Natural killer cell treated with Interleukin-12 subunit alpha and Interleukin-12 subunit beta and Interleukin-15 and Interleukin-18, amount 100 ng/mL, for 72 hours (primary cell): ENCODE results near the gene RBBP8. TPM values are rescaled to one million over a fixed set of nuclear protein-coding genes. Genes with fewer than 3 reads are reported as not detected.

Experiments used
- ATAC-seq, 2 donors: fragments of 150-1000 bp; cut with Tn5 transposase in 1 of 2; sonication (Bioruptor Pico), chemical (Tn5 transposase) in 1 of 2; 2 replicates each; pipeline ENCODE4 v1.10.0; 2021
- DNase-seq: peaks from one replicate; pipeline ENCODE4 v3.0.0; 2022; ENCODE audit warnings: low spot score
- H3K27ac Mint-ChIP-seq, 2 donors: 1 replicate in 1 of 2; 2 replicates in 1 of 2; pipeline ENCODE4 v1.8.0; 2022; ENCODE audit warnings: mixed read lengths in 2 of 2, mild to moderate bottlenecking in 1 of 2, moderate library complexity in 1 of 2
- H3K27me3 Mint-ChIP-seq, 2 donors: 1 replicate in 1 of 2; 2 replicates in 1 of 2; pipeline ENCODE4 v1.8.0; 2022; ENCODE audit warnings: mixed read lengths in 2 of 2
- H3K36me3 Mint-ChIP-seq: one replicate; pipeline ENCODE4 v1.8.0; 2022; ENCODE audit warnings: mixed read lengths
- H3K4me1 Mint-ChIP-seq, 2 donors: 1 replicate in 1 of 2; 2 replicates in 1 of 2; pipeline ENCODE4 v1.8.0; 2022; ENCODE audit warnings: low read depth in 2 of 2, mixed read lengths in 2 of 2, mild to moderate bottlenecking in 1 of 2
- H3K4me3 Mint-ChIP-seq: one replicate; pipeline ENCODE4 v1.8.0; 2022; ENCODE audit warnings: mixed read lengths
- H3K9me3 Mint-ChIP-seq: 2 replicates; pipeline ENCODE4 v1.8.0; 2022; ENCODE audit warnings: mixed read lengths
- total RNA-seq, 2 donors: library from RNA; stranded (reverse); gene quantifications; one replicate each; pipeline ENCODE4 v1.2.3, GENCODE V29; 2022

RBBP8 gene
- total RNA-seq, 2 donors from 2014 or later = 32.2 to 73.9 TPM

DNA sequence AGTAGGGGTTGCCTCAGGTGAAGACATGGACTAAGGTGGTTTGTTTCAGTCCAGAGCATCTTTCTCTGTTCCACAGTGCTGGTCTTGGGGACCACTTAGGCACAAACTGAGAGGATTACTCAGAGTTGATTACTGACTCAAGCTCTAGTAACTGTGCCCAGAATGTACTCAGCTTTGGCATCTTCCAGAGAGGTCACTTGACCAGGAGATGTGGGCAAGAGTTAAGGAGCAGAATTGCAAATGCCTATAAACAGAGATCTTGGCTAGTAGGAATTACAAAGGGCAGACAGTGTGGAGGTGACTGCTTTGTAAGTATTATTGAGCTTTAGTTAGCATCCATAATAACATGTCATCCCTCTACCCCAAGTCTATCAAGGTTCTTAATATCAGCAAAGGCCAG, 109.0 kb downstream of the RBBP8 start:
- peaks cover 6 to 7% of the 10 kb centered on the region in 2 donors for H3K27me3 Mint-ChIP-seq
- H3K36me3 Mint-ChIP-seq = no peaks in the 10 kb centered on the region

DNA sequence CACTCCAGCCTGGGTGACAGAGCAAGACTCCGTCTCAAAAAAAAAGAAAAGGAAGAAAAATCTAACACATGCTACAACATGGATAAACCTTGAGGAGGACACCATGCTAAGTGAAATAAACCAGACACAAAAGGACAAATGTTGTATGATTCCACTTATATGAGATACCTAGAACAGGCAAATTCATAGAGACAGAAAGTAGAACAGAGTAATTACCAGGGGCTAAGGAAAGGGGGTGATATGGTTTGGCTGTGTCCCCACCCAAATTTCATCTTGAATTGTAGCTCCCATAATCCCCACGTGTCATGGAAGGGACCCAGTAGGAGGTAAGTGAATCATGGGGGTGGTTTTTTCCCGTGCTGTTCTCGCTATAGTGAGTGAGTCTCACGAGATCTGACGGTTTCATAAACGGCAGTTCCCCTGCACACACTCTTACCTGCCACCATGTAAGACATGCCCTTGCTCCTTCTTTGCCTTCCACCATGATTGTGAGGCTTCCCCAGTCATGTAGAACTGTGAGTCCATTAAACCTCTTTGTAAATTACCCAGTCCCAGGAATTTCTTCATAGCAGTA, 110.8 kb downstream of the RBBP8 start:
- H3K4me3 Mint-ChIP-seq = no peak overlapping the region
- no peak for ATAC-seq
- H3K4me1 Mint-ChIP-seq = peaks cover 0 to 5% of the 10 kb centered on the region in 2 donors
- H3K27ac Mint-ChIP-seq = no peak overlapping the region
- H3K27me3 Mint-ChIP-seq = peaks cover 0 to 2% of the 10 kb centered on the region in 2 donors
- DNase-seq = no peak
- no peaks in the 10 kb centered on the region for H3K9me3 Mint-ChIP-seq
- no peaks in the 10 kb centered on the region for H3K36me3 Mint-ChIP-seq

More for the DNA sequence above, 109.0 kb downstream of the RBBP8 start:
- Mint-ChIP-seq H3K4me3 (no peak overlapping the region), H3K4me1 (peaks cover 0 to 9% of the 10 kb centered on the region in 2 donors), H3K27ac (no peak overlapping the region), H3K9me3 (no peaks in the 10 kb centered on the region)
- DNase-seq (no peak), ATAC-seq (no peak)

DNA sequence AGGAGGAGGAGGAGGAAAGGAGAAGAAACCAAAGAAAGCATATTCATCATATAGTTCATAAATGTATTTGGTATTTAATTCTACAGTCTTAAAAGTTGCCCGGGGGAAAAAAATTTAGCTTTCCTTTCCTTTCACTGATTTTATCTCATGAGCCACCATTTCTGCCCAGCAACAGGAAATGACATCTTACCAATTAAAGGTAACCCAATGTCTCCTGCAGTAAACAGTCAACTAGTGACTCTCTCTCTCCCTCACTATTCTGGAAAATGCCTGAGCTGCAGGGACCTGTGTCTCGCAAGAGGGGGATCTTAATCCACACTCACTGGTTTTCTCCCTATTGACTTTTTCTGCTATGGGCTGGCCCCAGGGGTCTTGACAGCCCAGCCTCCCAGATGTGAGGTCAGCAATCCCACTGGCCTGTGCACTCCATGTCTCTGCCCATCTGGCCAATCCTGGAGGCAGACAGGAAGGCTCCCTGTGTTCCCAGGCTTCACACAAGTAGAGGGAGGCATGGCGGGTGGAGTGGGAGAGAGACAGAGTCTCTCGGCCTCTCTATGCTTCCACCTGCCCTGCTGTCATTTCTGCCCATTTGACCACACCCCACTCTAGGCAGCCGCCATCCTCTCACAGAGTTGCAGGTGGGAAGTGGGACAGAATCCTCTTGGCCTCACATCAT, 116.7 kb downstream of the RBBP8 start:
- no peak for DNase-seq
- H3K27ac Mint-ChIP-seq = no peak overlapping the region

DNA sequence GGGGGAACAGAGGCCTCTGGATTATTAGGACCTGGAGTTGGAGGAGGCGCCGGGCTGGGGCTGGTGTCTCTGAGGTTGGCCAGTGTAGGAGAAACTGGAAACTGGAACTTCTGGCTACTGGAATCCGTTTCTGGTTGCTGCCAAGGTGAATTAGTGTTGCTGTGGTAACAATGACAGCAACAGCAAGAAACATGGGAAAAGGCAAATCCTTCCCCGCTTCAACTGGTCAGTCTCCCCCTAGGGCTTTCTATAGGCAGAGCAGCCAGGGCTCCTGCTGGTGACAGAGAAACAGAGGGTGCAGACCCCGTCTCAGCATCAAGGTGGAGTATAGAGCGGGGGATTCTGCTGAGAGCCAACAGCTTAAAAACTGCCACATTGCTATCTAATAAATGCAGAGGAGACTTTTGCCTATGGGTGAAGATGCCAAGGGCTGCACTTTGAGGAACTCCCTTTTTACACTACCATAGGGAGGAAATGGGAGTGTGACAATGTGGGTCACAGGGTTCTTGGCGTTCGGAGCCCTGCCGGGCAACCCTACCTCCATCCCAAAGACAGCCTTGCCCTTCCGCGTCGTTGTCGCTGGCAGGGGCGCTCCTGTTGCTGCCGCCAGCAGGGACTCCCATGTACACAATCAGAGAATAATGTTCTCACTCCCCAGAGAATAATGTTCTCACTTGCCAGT, 120.8 kb downstream of the RBBP8 start:
- Mint-ChIP-seq H3K36me3 (no peaks in the 10 kb centered on the region), H3K27me3 (peaks cover 5 to 10% of the 10 kb centered on the region in 2 donors), H3K4me1 (peaks cover 9 to 19% of the 10 kb centered on the region in 2 donors), H3K9me3 (no peaks in the 10 kb centered on the region), H3K4me3 (no peak overlapping the region), H3K27ac (no peak overlapping the region)
- DNase-seq (no peak), ATAC-seq (no peak)

More for the DNA sequence above, 116.7 kb downstream of the RBBP8 start:
- H3K36me3 Mint-ChIP-seq = no peaks in the 10 kb centered on the region
- peaks cover 9 to 21% of the 10 kb centered on the region in 2 donors for H3K4me1 Mint-ChIP-seq
- no peak overlapping the region for H3K4me3 Mint-ChIP-seq
- peaks cover 0 to 5% of the 10 kb centered on the region in 2 donors for H3K27me3 Mint-ChIP-seq
- no peaks in the 10 kb centered on the region for H3K9me3 Mint-ChIP-seq
- no peak for ATAC-seq

DNA sequence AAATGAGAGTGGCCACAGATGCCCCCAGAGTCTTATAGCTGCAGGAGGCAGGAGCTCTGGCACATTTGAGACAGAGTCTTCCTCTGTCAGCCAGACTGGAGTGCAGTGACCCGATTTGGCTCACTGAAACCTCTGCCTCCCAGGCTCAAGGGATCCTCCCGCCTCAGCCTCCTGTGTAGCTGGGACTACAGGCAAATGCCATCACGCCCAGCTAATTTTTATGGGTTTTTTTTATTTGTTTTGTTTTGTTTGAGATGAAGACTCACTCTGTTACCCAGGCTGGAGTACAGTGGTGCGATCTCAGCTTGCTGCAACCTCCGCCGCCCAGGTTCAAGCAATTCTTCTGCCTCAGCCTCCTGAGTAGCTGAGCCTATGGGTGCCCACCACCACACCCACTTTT, 121.4 kb downstream of the RBBP8 start:
- ATAC-seq (no peak), DNase-seq (no peak)
- Mint-ChIP-seq H3K36me3 (no peaks in the 10 kb centered on the region), H3K4me1 (peaks cover 9 to 16% of the 10 kb centered on the region in 2 donors), H3K27ac (no peak overlapping the region), H3K27me3 (peaks cover 5 to 10% of the 10 kb centered on the region in 2 donors), H3K9me3 (no peaks in the 10 kb centered on the region), H3K4me3 (no peak overlapping the region)

DNA sequence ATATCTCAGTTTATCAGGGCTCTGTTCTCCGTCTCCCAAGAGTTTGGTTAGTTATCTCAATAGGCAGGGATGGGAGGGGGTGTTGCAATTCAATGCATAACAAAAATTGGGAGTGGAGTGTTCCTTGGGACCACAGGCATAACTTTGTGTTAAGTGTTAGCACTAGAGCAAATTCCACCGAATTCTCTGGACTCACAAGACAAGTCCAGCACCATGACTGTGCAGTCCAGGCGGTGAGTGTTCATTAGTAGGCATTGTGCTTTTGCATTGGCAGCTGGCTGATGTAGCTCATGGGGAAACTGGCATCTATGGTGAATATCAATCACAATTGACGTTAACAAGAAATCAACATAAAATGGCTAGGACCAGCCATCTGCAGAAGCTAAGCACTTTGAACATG, 123.2 kb downstream of the RBBP8 start:
- Mint-ChIP-seq H3K27ac (no peak overlapping the region), H3K9me3 (no peaks in the 10 kb centered on the region), H3K4me1 (peaks cover 0 to 6% of the 10 kb centered on the region in 2 donors), H3K4me3 (no peak overlapping the region), H3K27me3 (peaks cover 5 to 7% of the 10 kb centered on the region in 2 donors), H3K36me3 (no peaks in the 10 kb centered on the region)
- no peak for DNase-seq
- ATAC-seq = no peak

DNA sequence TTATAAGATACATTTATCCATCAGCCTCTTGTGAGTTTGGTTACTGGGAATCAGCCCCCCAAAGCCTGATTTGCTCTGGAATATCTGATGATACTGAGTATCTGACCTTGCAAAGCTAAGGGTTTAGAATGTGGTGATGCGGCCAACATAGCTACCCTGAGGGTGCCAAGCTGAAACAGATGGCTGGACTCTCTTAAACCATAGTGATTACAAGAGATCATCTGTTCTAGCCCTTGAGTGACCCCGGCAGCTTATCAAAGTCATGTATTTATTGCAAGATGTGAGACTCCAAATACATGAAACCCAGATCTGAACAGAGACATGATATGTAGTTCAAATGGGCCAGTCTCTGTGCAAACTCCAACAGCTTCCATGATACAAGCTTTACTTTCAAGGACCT, 124.0 kb downstream of the RBBP8 start:
- ATAC-seq (no peak), DNase-seq (no peak)
- no peaks in the 10 kb centered on the region for H3K36me3 Mint-ChIP-seq
- H3K4me1 Mint-ChIP-seq = peaks cover 0 to 6% of the 10 kb centered on the region in 2 donors
- H3K27me3 Mint-ChIP-seq = peaks cover 5 to 7% of the 10 kb centered on the region in 2 donors
- H3K4me3 Mint-ChIP-seq = no peak overlapping the region
- H3K9me3 Mint-ChIP-seq = no peaks in the 10 kb centered on the region
- no peak overlapping the region for H3K27ac Mint-ChIP-seq

DNA sequence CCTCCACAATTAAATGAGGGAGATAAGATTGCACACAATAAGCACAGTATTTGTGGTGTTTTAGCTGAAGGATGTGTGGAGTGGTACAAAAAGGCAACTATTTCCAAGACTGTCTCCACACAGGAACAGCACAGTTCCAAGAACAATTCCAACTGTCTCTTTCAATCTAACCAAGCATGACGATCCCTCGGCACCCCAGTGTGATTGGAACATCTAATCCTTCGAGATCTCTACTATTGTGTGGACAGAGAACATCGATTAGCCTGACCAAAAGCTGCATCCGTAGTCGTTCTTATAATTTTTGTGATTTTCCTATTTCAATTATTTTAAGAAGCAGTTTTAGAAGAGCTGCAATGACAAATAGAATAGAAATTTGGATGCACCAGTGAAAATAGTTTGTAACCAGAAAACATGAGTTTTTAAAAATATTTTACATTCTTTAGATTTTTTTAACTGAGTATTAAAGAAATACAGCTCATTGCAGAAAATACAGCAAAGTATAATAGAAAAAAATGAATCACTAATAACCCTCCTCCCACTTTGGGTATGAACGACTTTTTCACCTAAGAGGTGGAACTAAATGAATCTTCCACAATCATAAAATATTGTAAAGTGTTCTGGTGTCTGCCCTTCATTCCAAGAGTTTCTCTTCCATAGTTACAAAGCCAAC, 125.8 kb downstream of the RBBP8 start:
- no peak overlapping the region for H3K4me3 Mint-ChIP-seq
- peaks cover 5% of the 10 kb centered on the region for H3K36me3 Mint-ChIP-seq
- DNase-seq = no peak
- H3K4me1 Mint-ChIP-seq = peaks cover 0 to 5% of the 10 kb centered on the region in 2 donors
- no peak overlapping the region for H3K27ac Mint-ChIP-seq
- H3K9me3 Mint-ChIP-seq = no peaks in the 10 kb centered on the region
- ATAC-seq = no peak
- H3K27me3 Mint-ChIP-seq = peaks cover 5 to 7% of the 10 kb centered on the region in 2 donors

DNA sequence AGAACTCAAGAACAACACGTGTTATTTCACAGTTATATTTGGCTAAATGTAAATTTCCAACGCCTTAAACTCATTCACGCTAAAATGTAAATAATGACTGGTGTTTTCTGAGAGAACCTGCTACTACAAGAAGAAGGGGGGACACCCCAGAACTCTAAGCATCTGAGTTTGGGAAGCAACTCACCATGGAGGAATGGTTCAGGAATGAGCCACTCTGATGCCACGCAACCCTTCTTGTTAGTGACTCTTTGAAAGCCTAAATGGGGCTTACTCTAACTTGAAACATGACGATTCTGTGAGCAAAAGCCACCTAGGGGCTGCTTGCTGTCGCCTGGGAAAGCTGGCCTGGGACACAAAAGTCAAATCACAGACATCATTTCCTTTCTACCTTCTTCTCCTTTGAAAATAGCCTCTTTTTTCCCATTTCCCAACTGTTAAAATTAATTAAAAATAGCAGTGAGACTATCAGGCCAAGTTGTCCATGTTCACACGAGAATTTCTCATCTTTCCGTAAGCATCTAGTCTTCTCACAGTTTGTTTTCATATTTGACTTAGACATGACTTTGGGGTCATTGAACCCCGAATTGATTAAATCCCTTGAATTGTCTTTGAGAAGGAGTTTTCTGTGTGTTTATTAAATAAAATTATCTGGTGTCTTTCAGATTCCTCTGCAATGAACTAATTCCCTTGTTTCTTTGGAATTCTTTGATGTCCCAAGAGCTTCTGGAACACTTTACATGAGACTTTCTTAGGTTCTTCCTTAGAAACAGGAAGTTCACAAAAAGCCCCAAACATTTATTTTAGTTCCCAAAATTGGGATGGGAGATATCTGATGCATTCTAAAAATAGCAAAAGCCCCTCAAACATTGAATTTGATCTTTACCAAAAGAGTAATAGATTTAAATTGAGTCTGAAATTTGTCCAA, 126.7 kb downstream of the RBBP8 start:
- DNase-seq = no peak
- peaks cover 5% of the 10 kb centered on the region in 2 donors for H3K27me3 Mint-ChIP-seq
- ATAC-seq = no peak
- no peaks in the 10 kb centered on the region for H3K4me1 Mint-ChIP-seq
- H3K27ac Mint-ChIP-seq = no peak overlapping the region
- peaks cover 5% of the 10 kb centered on the region for H3K36me3 Mint-ChIP-seq
- H3K4me3 Mint-ChIP-seq = no peak overlapping the region
- no peaks in the 10 kb centered on the region for H3K9me3 Mint-ChIP-seq

DNA sequence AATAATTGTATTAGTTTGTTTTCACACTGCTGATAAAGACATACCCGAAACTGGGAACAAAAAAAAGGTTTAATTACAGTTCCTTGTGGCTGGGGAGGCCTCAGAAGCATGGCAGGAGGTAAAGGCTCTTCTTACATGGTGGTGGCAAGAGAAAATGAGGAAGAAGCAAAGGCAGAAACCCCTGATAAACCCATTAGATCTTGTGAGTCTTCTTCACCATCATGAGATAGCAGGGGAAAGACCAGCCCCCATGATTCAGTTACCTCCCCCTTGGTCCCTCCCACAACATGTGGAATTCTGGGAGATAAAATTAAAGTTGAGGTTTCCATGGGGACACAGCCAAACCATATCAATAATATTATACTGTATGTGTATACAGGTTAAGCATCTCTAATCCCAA, 128.9 kb downstream of the RBBP8 start:
- H3K9me3 Mint-ChIP-seq = no peaks in the 10 kb centered on the region
- no peak for DNase-seq

DNA sequence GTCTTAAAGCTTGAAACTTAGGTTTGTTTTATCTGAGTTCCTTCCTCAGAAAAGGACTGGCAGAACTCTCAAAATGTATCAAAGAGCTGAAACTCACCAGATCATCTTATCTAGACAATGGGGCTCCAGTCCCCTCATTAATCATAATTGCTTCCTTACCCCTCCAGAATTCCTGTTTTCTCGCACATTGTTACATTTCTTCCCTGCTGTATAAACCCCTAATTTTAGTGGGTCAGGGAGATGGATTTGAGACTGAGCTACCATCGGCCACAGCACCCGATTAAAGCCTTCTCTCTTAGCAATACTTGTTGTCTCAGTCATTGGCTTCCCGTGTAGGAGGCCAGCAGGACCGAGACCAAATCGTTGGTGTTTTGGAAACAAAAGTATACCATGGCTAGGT, 130.4 kb downstream of the RBBP8 start:
- Mint-ChIP-seq H3K36me3 (peaks cover 5% of the 10 kb centered on the region), H3K4me1 (peaks cover 7 to 12% of the 10 kb centered on the region in 2 donors), H3K9me3 (no peaks in the 10 kb centered on the region), H3K27me3 (no peaks in the 10 kb centered on the region), H3K4me3 (no peak overlapping the region), H3K27ac (no peak overlapping the region)
- ATAC-seq = no peak
- no peak for DNase-seq

More for the DNA sequence above, 128.9 kb downstream of the RBBP8 start:
- peaks cover 5% of the 10 kb centered on the region for H3K36me3 Mint-ChIP-seq
- no peak overlapping the region for H3K4me3 Mint-ChIP-seq
- peaks cover under 1 to 2% of the 10 kb centered on the region in 2 donors for H3K4me1 Mint-ChIP-seq
- H3K27me3 Mint-ChIP-seq = no peaks in the 10 kb centered on the region
- H3K27ac Mint-ChIP-seq = no peak overlapping the region
- no peak for ATAC-seq

DNA sequence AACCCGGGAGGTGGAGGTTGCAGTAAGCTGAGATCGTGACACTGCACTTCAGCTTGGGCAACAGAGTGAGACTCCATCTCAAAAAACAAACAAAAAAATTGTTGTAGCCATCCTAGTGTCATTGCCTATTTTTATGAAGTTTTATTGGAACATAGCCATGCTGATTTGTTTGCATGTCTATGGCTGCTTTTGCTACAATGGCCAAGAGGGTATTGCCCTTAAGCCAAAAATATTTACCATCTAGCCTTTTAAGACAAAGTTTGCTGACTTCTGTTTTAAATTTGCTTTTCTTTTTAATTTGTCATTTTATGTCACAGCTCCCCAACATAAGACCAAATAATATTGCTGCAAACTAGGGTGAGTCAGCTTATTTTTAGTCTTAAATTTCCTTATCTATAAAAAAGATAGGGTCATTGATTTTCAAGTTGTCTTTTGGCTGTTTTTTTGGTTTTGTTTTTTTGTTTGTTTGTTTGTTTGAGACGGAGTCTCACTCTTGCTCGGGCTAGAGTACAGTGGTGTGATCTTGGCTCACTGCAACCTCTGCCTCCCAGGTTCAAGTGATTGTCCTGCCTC, 132.2 kb downstream of the RBBP8 start:
- no peak overlapping the region for H3K27ac Mint-ChIP-seq
- peaks cover 14% of the 10 kb centered on the region for H3K36me3 Mint-ChIP-seq

DNA sequence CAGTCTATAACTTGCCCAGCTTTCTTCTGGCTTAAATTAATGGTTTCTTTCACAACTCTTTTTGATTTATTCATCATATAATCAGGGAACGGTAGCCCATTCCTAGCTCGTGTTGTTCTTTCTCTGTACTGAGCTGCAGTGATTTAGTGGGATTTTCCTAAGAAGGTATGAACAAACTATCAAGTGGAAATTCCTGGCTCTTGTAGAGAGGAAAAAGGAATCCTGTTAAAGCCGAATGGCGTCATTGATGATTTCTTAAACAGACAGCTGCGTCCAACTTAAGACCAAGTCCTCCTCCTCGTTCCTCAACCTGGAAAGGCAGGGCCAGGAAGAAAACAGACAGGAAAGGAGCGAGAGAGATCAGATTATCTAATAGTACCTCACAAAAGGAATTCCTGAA, 132.9 kb downstream of the RBBP8 start:
- peaks cover 26 to 36% of the 10 kb centered on the region in 2 donors for H3K4me1 Mint-ChIP-seq
- no peaks in the 10 kb centered on the region for H3K9me3 Mint-ChIP-seq
- peaks cover 18% of the 10 kb centered on the region for H3K36me3 Mint-ChIP-seq
- ATAC-seq = no peak
- H3K4me3 Mint-ChIP-seq = no peak overlapping the region
- no peaks in the 10 kb centered on the region for H3K27me3 Mint-ChIP-seq
- no peak overlapping the region for H3K27ac Mint-ChIP-seq
- DNase-seq = no peak

More for the DNA sequence above, 132.2 kb downstream of the RBBP8 start:
- DNase-seq (no peak), ATAC-seq (no peak)
- no peak overlapping the region for H3K4me3 Mint-ChIP-seq
- H3K9me3 Mint-ChIP-seq = no peaks in the 10 kb centered on the region
- no peaks in the 10 kb centered on the region for H3K27me3 Mint-ChIP-seq
- H3K4me1 Mint-ChIP-seq = peaks cover 20 to 29% of the 10 kb centered on the region in 2 donors
